ENCODE data around the gene NAP1L1.
"Not testable (repeated sequence)": the region's sequence is repeated elsewhere in the genome, so short reads cannot be mapped to it uniquely, and the experiment has no call there.

Gene NAP1L1

DNA sequence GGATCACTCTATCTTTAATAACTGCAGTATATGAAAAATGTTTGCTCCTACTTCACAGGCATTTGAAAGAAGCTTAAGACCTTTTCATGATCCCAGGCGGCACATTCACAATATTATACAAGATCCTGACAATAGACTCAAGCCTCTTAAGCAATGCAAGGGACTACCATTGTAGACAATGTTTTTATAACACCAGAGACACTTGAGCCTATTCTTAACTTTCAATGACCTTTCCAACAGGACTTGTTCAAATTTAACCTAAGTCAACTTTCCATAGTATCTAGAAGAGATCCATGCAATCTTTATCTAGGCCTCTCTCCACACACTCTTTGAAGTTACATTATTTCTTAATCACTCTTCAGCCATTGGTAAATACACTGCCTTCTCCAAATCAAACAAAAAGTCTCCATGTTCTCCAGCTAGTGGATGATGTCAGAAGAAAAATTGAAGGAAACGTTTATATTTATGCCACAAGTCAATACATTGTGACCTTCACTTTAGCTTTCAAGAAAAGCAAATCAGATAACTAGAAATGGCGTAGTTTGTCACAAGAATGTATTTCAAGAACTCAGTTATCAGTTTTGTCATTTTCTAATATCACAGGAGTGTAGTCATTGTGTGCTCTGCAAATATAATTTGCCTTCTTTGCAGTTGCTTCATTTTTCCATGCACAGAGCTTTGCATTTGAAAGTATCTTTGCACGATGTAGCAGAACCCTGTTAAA, 94.1 kb downstream of the NAP1L1 start:
- no peak for DNase-seq (ENCODE audit: low read depth, low spot score)

DNA sequence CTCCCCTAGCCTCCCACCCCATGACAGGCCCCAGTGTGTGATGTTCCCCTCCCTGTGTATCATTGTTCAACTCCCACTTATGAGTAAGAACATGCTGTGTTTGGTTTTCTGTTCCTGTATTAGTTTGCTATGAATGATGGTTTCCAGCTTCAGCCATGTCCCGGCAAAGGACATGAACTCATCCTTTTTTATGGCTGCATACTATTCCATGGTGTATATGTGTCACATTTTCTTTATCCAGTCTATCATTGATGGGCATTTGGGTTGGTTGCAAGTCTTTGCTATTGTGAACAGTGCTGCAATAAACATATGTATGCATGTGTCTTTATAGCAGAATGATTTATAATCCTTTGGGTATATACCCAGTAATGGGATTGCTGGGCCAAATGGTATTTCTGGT, 96.8 kb downstream of the NAP1L1 start:
- DNase-seq (ENCODE audit: low read depth, low spot score): not testable (repeated sequence)

Measured in ELF-1 (cell line).